Astrocyte of the spinal cord (primary cell): ENCODE data around the gene ETDC.
A peak's percentile ranks its signal among the peaks of the same experiment; 100 is the strongest.

Source experiments
- DNase-seq: peaks from one replicate; pipeline ENCODE4 v3.0.0; 2011; ENCODE audit warnings: low read depth, low spot score
- H3K4me3 ChIP-seq: 2 replicates; pipeline ENCODE4 v1.5.1; 2011; ENCODE audit warnings: low read depth, mild to moderate bottlenecking, low read length, moderate library complexity
- CTCF ChIP-seq: IDR thresholded peaks from 2 replicates; pipeline ENCODE4 v1.5.1; 2012; ENCODE audit warnings: low read depth, mild to moderate bottlenecking, low read length, inconsistent platforms
- in situ Hi-C: cut with HindIII; loops from 2 replicates; pipeline ENCODE4 v1.10.0; 2017; ENCODE audit warnings: low sequenced_read_pairs

Gene ETDC

GRCh38 chrX:135295238-135295943 is 13.9 kb upstream of the ETDC start:
- H3K4me3 ChIP-seq, result peak overlapping the region; percentile 20
- in situ Hi-C loops, result no loop called here

GRCh38 chrX:135295944-135296305 is 13.4 kb upstream of the ETDC start:
- DNase-seq, result no peak
- in situ Hi-C loops, result no loop called here
- peak overlapping the region; percentile 20 for H3K4me3 ChIP-seq
- no peak for TF ChIP-seq CTCF

More at GRCh38 chrX:135295238-135295943, 13.9 kb upstream of the ETDC start:
- DNase-seq, result peak; percentile 44
- peak; percentile 41 for TF ChIP-seq CTCF

GRCh38 chrX:135302269-135302873 is 6.9 kb upstream of the ETDC start:
- no peak for TF ChIP-seq CTCF
- DNase-seq, result no peak
- in situ Hi-C loops, result no loop called here
- H3K4me3 ChIP-seq, result no peak overlapping the region

GRCh38 chrX:135304741-135305140 is 4.5 kb upstream of the ETDC start:
- no peak for TF ChIP-seq CTCF
- DNase-seq, result no peak
- no peak overlapping the region for H3K4me3 ChIP-seq
- in situ Hi-C loops, result no loop called here

GRCh38 chrX:135307171-135307570 is 2.1 kb upstream of the ETDC start:
- TF ChIP-seq CTCF, result no peak
- in situ Hi-C loops, result no loop called here
- DNase-seq, result no peak
- no peak overlapping the region for H3K4me3 ChIP-seq

GRCh38 chrX:135308345-135308855 is 880 bp upstream of the ETDC start:
- TF ChIP-seq CTCF, result no peak
- in situ Hi-C loops, result no loop called here
- no peak for DNase-seq

More at GRCh38 chrX:135308345-135308855, 880 bp upstream of the ETDC start:
- H3K4me3 ChIP-seq, result no peak overlapping the region
